ENCODE results near the gene CNTNAP5. TPM values are rescaled to one million over a fixed set of nuclear protein-coding genes. Genes with fewer than 3 reads are reported as not detected.
A peak's percentile ranks its signal among the peaks of the same experiment; 100 is the strongest.

Gene CNTNAP5
- total RNA-seq (ENCODE audit: unreplicated experiment): 22.0 TPM
- long read RNA-seq, partial matches to known transcripts: 0 of 2 reads
- long read RNA-seq, other reads (novel, unspliced or antisense): 2 of 2 reads

DNA sequence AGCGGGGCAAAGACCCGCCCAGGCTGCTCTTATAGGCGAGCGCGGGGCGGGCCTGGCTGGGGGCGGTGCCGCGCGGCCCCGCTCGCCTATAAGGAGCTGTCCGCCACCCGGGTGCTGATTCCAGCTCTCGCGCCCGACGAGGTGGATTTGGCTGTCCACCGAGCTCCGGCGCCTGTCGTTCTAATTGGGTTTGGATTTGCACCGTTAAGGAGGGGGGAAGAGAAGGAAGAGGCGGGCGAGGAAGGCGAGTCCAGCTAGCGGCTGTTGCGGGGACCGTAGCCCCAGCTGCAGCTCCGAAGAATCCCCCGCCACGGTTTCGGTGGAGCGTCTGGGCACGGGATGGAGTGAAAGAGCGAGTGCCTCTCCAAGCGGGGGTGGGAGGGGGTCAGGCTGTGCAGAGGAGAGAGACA is at the start of gene CNTNAP5:
TSS of gene CNTNAP5 (plus strand) at position 117 of the 410 bp plus-strand sequence. CDS start 364 bp downstream, outside the sequence.
- TF ChIP-seq, protein P1, sequence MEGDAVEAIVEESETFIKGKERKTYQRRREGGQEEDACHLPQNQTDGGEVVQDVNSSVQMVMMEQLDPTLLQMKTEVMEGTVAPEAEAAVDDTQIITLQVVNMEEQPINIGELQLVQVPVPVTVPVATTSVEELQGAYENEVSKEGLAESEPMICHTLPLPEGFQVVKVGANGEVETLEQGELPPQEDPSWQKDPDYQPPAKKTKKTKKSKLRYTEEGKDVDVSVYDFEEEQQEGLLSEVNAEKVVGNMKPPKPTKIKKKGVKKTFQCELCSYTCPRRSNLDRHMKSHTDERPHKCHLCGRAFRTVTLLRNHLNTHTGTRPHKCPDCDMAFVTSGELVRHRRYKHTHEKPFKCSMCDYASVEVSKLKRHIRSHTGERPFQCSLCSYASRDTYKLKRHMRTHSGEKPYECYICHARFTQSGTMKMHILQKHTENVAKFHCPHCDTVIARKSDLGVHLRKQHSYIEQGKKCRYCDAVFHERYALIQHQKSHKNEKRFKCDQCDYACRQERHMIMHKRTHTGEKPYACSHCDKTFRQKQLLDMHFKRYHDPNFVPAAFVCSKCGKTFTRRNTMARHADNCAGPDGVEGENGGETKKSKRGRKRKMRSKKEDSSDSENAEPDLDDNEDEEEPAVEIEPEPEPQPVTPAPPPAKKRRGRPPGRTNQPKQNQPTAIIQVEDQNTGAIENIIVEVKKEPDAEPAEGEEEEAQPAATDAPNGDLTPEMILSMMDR (IDR thresholded peaks at IDR 0.05; ENCODE audit: partially characterized antibody, unreplicated experiment): no peak
- peak within 1 kb of the TSS; percentile 99 for H3K4me3 Mint-ChIP-seq (ENCODE audit: unreplicated experiment)
- H3K36me3 Mint-ChIP-seq (ENCODE audit: unreplicated experiment): no peaks in the 10 kb centered on the region
- H3K9me3 Mint-ChIP-seq (ENCODE audit: unreplicated experiment): no peaks in the 10 kb centered on the region
- H3K27ac Mint-ChIP-seq (ENCODE audit: unreplicated experiment): no peak within 1 kb of the TSS
- DNase-seq: peak; percentile 76
- H3K27me3 Mint-ChIP-seq (ENCODE audit: unreplicated experiment): peaks cover 6% of the 10 kb centered on the region
- no peaks in the 10 kb centered on the region for H3K4me1 Mint-ChIP-seq (ENCODE audit: low read depth, unreplicated experiment)

DNA sequence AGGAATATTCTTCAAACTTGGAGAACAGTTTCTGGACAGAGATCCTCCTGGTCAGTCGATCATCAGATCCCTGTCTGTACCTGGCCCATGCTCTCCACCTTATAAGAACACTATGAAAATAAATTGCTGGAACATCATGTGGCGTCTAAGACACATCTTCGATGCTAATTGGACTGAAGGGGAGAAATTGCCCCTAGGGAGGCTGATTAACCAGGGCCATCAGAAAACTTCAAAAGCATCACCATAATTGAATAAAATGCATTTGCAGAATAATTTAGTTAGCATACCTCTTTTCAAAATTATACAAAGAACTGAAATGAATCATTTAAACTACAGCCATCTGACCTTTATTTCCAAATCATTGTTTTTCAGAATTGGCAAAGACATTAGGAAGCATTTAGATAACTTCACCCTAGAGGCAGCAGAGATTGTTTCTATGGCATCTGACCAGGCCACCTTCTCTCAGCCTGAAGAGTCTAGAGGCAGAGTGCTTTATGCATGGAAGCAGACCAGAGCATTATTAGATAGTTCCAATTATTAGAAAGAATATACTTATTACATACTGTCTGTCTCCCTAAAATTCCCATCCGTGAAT is 48.9 kb upstream of the CNTNAP5 start:
- Mint-ChIP-seq H3K27ac (ENCODE audit: unreplicated experiment) (no peak overlapping the region), H3K4me3 (ENCODE audit: unreplicated experiment) (no peak overlapping the region), H3K9me3 (ENCODE audit: unreplicated experiment) (peaks cover 2% of the 10 kb centered on the region), H3K4me1 (ENCODE audit: low read depth, unreplicated experiment) (no peaks in the 10 kb centered on the region), H3K27me3 (ENCODE audit: unreplicated experiment) (peaks cover under 1% of the 10 kb centered on the region), H3K36me3 (ENCODE audit: unreplicated experiment) (peaks cover 11% of the 10 kb centered on the region)
- DNase-seq: no peak
- TF ChIP-seq, protein P1 (IDR thresholded peaks at IDR 0.05; ENCODE audit: partially characterized antibody, unreplicated experiment): no peak

DNA sequence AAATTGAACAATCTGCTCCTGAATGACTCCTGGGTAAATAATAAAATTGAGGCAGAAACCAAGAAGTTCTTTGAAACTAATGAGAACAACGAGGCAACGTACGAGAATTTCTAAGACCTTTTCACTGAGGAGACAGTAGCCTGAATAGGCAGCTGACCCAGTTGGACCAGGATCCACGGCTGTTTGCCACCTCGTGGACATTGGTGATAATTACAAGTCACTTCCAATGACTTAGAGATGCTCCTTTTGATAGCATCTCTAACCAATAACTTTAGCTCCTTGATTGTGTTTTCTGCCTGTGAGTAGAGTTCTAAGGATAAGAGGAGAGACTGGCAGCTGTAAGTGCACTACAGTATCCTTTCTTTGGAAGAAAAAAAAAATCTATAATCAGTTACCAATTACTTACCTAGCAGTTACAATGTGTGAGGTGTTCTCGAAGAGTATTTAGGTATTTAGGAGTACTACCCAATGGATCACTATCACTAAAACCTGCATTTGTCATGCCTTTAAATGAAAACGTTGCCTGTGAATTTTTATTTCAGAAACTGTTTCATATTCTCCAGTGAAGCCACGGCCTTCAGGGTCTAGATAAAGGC is 31.3 kb upstream of the CNTNAP5 start:
- no peaks in the 10 kb centered on the region for H3K27me3 Mint-ChIP-seq (ENCODE audit: unreplicated experiment)
- DNase-seq: peak; percentile 63
- H3K4me1 Mint-ChIP-seq (ENCODE audit: low read depth, unreplicated experiment): no peaks in the 10 kb centered on the region
- H3K27ac Mint-ChIP-seq (ENCODE audit: unreplicated experiment): no peak overlapping the region
- peaks cover 1% of the 10 kb centered on the region for H3K9me3 Mint-ChIP-seq (ENCODE audit: unreplicated experiment)
- TF ChIP-seq, protein P1 (IDR thresholded peaks at IDR 0.05; ENCODE audit: partially characterized antibody, unreplicated experiment): peak; percentile 85
- H3K36me3 Mint-ChIP-seq (ENCODE audit: unreplicated experiment): no peaks in the 10 kb centered on the region
- H3K4me3 Mint-ChIP-seq (ENCODE audit: unreplicated experiment): no peak overlapping the region

DNA sequence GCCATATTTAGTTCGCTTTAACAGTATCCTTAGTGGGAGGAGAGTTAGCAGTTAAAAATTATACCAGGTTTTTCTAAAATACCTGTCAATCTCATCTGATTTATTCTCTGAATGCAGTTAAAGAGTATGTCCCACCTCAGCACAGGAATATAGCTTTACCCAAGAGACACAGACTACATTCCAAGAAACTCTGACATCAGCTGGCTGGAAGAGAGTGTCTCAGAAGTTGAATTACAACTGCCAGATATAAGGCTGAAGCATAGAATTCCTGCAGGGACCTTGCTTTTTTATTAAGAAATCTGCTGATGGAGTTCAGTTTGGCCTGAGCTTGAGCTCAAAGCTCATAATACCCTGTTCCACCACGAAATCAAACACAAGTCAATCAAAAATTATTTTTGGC is 25.4 kb upstream of the CNTNAP5 start:
- no peak for DNase-seq

More for the DNA sequence above, 25.4 kb upstream of the CNTNAP5 start:
- peaks cover 14% of the 10 kb centered on the region for H3K4me1 Mint-ChIP-seq (ENCODE audit: low read depth, unreplicated experiment)
- peaks cover 3% of the 10 kb centered on the region for H3K27me3 Mint-ChIP-seq (ENCODE audit: unreplicated experiment)
- TF ChIP-seq, protein P1 (IDR thresholded peaks at IDR 0.05; ENCODE audit: partially characterized antibody, unreplicated experiment): no peak
- no peaks in the 10 kb centered on the region for H3K36me3 Mint-ChIP-seq (ENCODE audit: unreplicated experiment)
- no peak overlapping the region for H3K27ac Mint-ChIP-seq (ENCODE audit: unreplicated experiment)
- H3K9me3 Mint-ChIP-seq (ENCODE audit: unreplicated experiment): peaks cover under 1% of the 10 kb centered on the region
- no peak overlapping the region for H3K4me3 Mint-ChIP-seq (ENCODE audit: unreplicated experiment)
